IPS-20b (cell line): ENCODE measurements around the gene GIPC3.

Experiments
- H3K27ac ChIP-seq: one replicate; pipeline ENCODE4 v1.5.1; 2013; ENCODE audit warnings: low read length
- H3K27me3 ChIP-seq: 2 replicates; pipeline ENCODE4 v1.6.1; 2013; ENCODE audit warnings: mild to moderate bottlenecking, low read length, inconsistent platforms; ENCODE audit not compliant: insufficient read depth
- H3K36me3 ChIP-seq: 2 replicates; pipeline ENCODE4 v1.6.1; 2013; ENCODE audit warnings: low read depth, mild to moderate bottlenecking, inconsistent platforms, low read length, moderate library complexity; ENCODE audit not compliant: insufficient read depth
- H3K4me1 ChIP-seq: 2 replicates; pipeline ENCODE4 v1.6.1; 2013; ENCODE audit warnings: mild to moderate bottlenecking, control low read depth, inconsistent platforms, low read length, moderate library complexity; ENCODE audit not compliant: insufficient read depth
- H3K4me3 ChIP-seq: 2 replicates; pipeline ENCODE4 v1.5.1; 2013; ENCODE audit warnings: mild to moderate bottlenecking, low read length, inconsistent platforms
- H3K9ac ChIP-seq: 2 replicates; pipeline ENCODE4 v1.6.1; 2013; ENCODE audit warnings: low read depth, mild to moderate bottlenecking, inconsistent platforms, low read length, moderate library complexity
- H3K9me3 ChIP-seq: 2 replicates; pipeline ENCODE4 v1.6.1; 2013; ENCODE audit warnings: mild to moderate bottlenecking, low read depth, low read length, inconsistent platforms; ENCODE audit not compliant: insufficient read depth

Gene GIPC3

GRCh38 chr19:3609779-3610719, 24.8 kb downstream of the GIPC3 start:
- H3K9ac ChIP-seq, result no peak overlapping the region
- 0 out of 2 replicates have a peak, but pooled peaks cover 3% of the 10 kb centered on the region for H3K4me1 ChIP-seq
- H3K9me3 ChIP-seq, result no peaks in the 10 kb centered on the region
- peaks cover 9% of the 10 kb centered on the region; the same call in 1 of the 2 replicates for H3K36me3 ChIP-seq
- peaks cover 22% of the 10 kb centered on the region for H3K27me3 ChIP-seq
- H3K27ac ChIP-seq, result no peak overlapping the region
- no peak overlapping the region for H3K4me3 ChIP-seq

- H3K9ac ChIP-seq, result no peak overlapping the region
- H3K27ac ChIP-seq, result no peak overlapping the region
- no peak overlapping the region for H3K4me3 ChIP-seq
- H3K36me3 ChIP-seq, result peaks cover 9% of the 10 kb centered on the region; the same call in 1 of the 2 replicates
- 0 out of 2 replicates have a peak, but pooled peaks cover 3% of the 10 kb centered on the region for H3K4me1 ChIP-seq
- no peaks in the 10 kb centered on the region for H3K9me3 ChIP-seq
- H3K27me3 ChIP-seq, result peaks cover 12% of the 10 kb centered on the region
These were observed 25.8 kb downstream of the GIPC3 start for GRCh38 chr19:3610745-3611717.

- Histone ChIP-seq H3K4me1 (0 out of 2 replicates have a peak, but pooled peaks cover 3% of the 10 kb centered on the region), H3K36me3 (peaks cover 9% of the 10 kb centered on the region; the same call in 1 of the 2 replicates), H3K9me3 (no peaks in the 10 kb centered on the region), H3K27ac (no peak overlapping the region), H3K4me3 (no peak overlapping the region), H3K27me3 (peaks cover 7% of the 10 kb centered on the region; the same call in 1 of the 2 replicates), H3K9ac (no peak overlapping the region)
These were observed 26.6 kb downstream of the GIPC3 start for GRCh38 chr19:3611841-3612240.

GRCh38 chr19:3612330-3612729, 27.1 kb downstream of the GIPC3 start:
- Histone ChIP-seq H3K27me3 (peaks cover 2% of the 10 kb centered on the region; the same call in 1 of the 2 replicates), H3K9ac (no peak overlapping the region), H3K4me3 (no peak overlapping the region), H3K27ac (no peak overlapping the region), H3K36me3 (peaks cover 9% of the 10 kb centered on the region; the same call in 1 of the 2 replicates), H3K9me3 (no peaks in the 10 kb centered on the region), H3K4me1 (0 out of 2 replicates have a peak, but pooled peaks cover 3% of the 10 kb centered on the region)

DNA sequence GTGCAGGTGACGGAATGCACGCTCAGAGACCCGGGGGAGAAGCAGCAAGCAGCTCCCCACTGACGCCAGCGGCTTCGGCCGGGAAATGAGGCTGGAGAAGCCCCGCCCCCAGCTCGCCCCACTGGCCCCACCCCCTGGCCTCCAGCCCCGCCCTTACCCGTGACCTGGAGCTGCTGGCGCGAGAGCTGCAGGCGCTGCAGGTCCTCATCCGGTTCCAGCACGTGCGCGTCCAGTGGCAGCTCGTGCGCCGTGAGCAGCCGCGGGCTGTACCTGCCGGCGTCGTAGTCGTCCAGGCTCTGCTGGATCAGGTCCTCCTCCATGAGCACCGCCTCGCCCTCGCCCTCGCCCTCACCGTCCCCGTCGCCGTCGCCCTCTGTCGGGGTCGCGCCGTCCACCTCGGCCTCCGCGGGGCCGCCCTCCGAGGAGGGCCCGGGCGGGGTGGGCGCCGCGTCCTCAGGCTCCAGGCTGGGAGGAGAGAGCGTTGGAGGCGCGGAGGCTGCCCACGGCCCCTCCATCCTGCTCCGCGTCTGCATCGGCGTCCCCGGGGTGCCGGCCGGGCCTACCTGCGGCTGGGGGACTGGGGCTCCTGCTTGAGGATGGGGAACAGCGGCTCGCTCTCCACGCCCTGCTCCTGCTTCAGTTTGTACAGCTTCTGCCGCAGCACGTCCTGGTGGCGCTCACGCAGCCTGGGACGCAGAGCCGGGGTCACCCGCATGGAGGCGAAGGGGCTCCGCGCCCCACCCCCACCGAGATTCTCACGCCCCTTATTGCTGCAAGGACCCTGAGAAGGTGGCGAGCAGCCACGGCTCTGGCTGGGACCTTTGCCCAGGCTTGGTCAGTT, 27.8 kb downstream of the GIPC3 start:
- Histone ChIP-seq H3K4me1 (no peaks in the 10 kb centered on the region), H3K9me3 (no peaks in the 10 kb centered on the region), H3K9ac (no peak overlapping the region), H3K27me3 (no peaks in the 10 kb centered on the region), H3K27ac (no peak overlapping the region), H3K36me3 (peaks cover 9% of the 10 kb centered on the region), H3K4me3 (no peak overlapping the region)

DNA sequence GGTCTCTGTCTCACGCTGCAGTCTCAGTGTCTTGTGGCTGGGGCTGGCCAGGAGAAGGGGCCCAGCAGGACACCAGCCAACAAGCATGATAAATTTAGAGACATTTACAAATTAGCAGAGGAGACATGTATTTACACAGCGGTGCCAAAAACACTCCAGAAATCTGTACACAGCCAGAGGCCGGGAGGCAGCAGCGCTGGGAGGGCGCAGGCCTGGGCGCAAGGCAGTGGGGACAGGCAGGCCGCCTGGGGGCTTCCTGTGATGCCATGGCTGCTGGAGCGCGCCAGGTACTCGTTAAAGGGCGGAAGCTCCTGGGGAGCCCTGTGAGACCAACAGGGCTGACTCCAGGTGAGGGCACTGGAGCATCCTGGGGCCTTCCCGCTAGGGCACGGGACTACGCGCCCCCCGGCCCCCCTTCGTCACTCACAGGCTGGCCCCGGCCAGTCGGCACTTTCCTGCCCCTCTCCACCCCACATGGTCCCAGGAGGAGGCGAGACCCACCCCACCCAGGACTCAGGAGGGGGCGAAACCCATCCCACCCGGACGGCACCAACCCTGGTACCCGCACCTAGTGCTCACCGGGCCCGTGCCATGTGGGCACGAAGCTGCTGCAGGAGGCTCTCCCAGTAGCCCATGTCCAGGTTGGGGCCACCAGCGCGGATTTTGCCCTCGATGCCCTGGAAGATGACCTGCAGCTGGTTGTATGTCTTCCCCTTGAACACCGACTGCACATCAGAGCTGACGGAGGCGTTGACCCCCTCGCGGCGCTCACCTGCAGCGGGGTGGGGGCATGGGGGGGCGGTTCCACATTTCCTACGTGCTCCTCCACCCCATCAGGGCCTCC, 28.8 kb downstream of the GIPC3 start:
- Histone ChIP-seq H3K36me3 (peaks cover 9% of the 10 kb centered on the region), H3K9me3 (no peaks in the 10 kb centered on the region), H3K27me3 (no peaks in the 10 kb centered on the region), H3K27ac (no peak overlapping the region), H3K4me1 (no peaks in the 10 kb centered on the region), H3K9ac (no peak overlapping the region), H3K4me3 (no peak overlapping the region)

DNA sequence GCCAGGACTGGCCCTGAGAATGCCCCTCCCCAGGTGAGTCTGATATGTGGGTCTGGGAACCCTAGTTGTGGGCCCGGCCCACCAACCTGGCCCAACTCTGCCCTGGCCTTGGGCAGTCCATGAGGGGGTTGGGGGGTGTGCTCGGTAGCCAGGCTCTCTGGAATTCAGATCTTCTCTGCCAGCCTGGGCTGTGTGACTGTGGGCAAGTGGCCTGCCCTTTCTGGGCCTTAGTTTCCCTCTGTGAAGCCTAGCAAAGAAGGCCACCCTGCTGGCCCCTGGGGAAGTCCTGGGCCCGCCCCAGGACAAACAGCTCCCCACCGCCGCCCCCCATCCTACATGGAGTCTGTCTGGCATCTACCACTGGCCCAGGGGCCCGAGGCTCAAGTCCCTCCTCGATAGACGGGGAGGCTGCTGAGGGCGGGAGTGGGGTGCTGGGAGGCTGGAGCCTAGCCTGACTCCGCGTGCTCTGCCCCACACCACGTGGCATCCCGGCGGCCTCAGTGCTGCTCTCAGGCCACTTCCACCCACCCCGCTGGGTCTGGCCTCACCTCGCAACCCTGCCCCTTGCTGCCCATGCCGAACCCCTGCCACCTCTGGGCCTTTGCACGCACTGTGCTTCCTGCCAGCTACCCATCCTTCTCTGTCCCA, 29.7 kb downstream of the GIPC3 start:
- H3K36me3 ChIP-seq, result peaks cover 9% of the 10 kb centered on the region
- H3K4me3 ChIP-seq, result no peak overlapping the region

DNA sequence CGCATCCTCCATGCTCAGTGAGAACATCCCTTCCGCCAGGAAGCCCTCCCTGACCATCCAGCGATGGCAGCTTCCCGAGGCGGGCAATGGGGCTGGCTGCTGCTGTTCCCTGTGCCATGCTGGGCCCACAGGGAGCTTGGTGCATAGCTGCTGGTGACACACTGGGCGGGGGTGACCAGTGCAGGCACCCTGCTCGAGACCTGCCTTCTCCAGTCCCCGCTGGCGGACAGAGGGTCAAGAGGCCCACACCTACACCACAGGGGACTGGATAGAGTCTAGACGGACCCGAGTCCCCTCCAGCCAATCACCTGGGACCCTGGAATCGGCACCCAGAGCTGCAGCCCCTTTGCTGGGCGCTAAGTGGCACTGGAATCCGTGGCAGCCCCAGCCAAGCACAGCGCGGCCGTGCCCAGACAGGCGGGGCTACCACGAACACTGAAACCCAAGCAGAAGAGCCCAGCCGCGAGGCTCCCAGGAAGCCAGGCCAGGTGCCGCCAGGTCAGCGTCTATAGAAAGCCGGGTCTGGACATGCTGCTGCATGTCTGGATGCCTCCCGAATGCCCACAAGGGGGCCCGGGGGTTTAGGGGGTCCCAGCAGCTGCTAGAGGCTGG, 30.4 kb downstream of the GIPC3 start:
- Histone ChIP-seq H3K36me3 (peaks cover 9% of the 10 kb centered on the region), H3K9ac (no peak overlapping the region), H3K4me1 (no peaks in the 10 kb centered on the region), H3K9me3 (no peaks in the 10 kb centered on the region), H3K27ac (no peak overlapping the region), H3K27me3 (no peaks in the 10 kb centered on the region), H3K4me3 (no peak overlapping the region)

More for the DNA sequence above, 29.7 kb downstream of the GIPC3 start:
- Histone ChIP-seq H3K4me1 (no peaks in the 10 kb centered on the region), H3K27me3 (no peaks in the 10 kb centered on the region), H3K27ac (no peak overlapping the region), H3K9me3 (no peaks in the 10 kb centered on the region), H3K9ac (no peak overlapping the region)

DNA sequence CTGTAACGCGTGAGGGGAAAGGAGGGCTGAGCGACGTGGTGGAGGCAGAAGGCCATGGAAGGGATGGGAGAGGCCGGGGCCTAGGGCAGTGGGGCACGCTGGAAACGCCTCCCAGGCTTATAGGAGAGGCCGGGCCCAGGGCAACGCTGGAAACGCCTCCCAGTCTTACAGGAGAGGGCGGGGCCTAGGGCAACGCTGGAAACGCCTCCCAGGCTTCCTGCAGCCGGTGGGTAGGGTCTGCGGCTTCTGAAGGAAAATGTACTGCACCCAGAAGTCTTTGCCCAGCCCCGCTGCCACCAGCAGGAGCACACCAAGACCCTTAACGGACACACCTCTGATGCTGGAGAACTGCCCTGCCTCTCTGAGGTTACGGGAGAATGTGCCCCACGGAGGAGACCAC, 32.2 kb downstream of the GIPC3 start:
- no peak overlapping the region for H3K9ac ChIP-seq
- H3K27me3 ChIP-seq, result no peaks in the 10 kb centered on the region
- no peaks in the 10 kb centered on the region for H3K4me1 ChIP-seq
- no peaks in the 10 kb centered on the region for H3K9me3 ChIP-seq
- no peak overlapping the region for H3K4me3 ChIP-seq
- no peak overlapping the region for H3K27ac ChIP-seq
- H3K36me3 ChIP-seq, result peaks cover 3% of the 10 kb centered on the region
